Measurements from ENCODE around the gene TEX19. TPM values are rescaled to one million over a fixed set of nuclear protein-coding genes. Genes with fewer than 3 reads are reported as not detected.

Gene TEX19
- total RNA-seq, 3 donors from 2014 or later (not counting 1 experiment from before 2014, with no cell fraction given), result not detected

DNA sequence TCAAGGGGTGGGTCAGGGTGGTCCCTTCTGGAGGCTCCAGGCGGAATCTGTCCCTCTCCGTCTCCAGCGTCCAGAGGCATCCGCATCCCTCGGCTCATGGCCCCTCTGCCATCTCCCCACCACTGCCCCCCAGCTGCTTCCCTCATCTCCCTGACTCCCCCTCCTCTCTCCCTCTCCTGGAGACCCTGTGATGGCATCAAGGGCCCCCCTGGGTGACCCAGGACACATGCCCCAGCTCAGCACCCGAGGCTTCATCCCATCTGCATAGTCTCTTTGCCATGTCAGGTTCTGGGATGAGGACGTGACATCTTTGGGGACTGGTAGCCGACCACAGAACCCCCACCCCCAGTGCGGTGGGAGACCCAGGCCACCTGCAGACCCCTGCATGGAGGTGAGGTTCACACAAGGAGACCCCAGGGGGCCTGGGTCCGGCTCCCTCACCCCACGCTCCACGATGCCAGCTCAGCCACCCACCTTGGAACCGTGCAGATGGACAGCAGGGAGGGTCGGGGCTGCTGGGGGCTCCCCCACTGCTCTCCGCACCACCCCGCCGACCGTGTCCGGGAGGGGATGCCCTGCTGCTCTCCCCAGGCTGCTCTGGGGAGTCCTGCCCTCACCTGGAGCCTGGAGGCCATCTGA, 29.2 kb upstream of the TEX19 start:
- intact Hi-C loops (cut with micrococcal nuclease), result no loop called here
- H3K4me1 Mint-ChIP-seq, result peaks cover 11 to 17% of the 10 kb centered on the region in 2 donors
- ATAC-seq (no peak), DNase-seq (no peak)
- H3K9me3 Mint-ChIP-seq, result no peaks in the 10 kb centered on the region
- Histone ChIP-seq H3K9me3 (ENCODE audit: control insufficient read depth, insufficient read depth, low read length) (no peaks in the 10 kb centered on the region), H3K36me3 (ENCODE audit: control insufficient read depth, insufficient read depth, low read length) (no peaks in the 10 kb centered on the region), H3K4me3 (ENCODE audit: low read length) (no peak overlapping the region), H3K4me1 (ENCODE audit: control insufficient read depth, insufficient read depth, low read length) (peaks cover 28% of the 10 kb centered on the region), H3K27ac (ENCODE audit: low read length) (no peak overlapping the region), H3K27me3 (ENCODE audit: control insufficient read depth, insufficient read depth, low read length) (peaks cover 3% of the 10 kb centered on the region)
- no peak overlapping the region for H3K4me3 Mint-ChIP-seq
- H3K36me3 Mint-ChIP-seq, result no peaks in the 10 kb centered on the region
- H3K27me3 Mint-ChIP-seq (ENCODE audit: low read depth in 2 of 2), result peaks cover 0 to 4% of the 10 kb centered on the region in 2 donors
- 89% methylated on average over 19 of the region's 19 CpGs for WGBS (ENCODE audit: insufficient coverage)
- H3K27ac Mint-ChIP-seq, result no peak overlapping the region
- TF ChIP-seq CTCF (IDR thresholded peaks at IDR 0.05), result no peak

GRCh38 chr17:82330322-82331239, 28.5 kb upstream of the TEX19 start:
- Histone ChIP-seq H3K27me3 (ENCODE audit: control insufficient read depth, insufficient read depth, low read length) (peaks cover 3% of the 10 kb centered on the region), H3K4me3 (ENCODE audit: low read length) (no peak overlapping the region), H3K9me3 (ENCODE audit: control insufficient read depth, insufficient read depth, low read length) (no peaks in the 10 kb centered on the region), H3K36me3 (ENCODE audit: control insufficient read depth, insufficient read depth, low read length) (no peaks in the 10 kb centered on the region), H3K4me1 (ENCODE audit: control insufficient read depth, insufficient read depth, low read length) (peaks cover 36% of the 10 kb centered on the region), H3K27ac (ENCODE audit: low read length) (no peak overlapping the region)
- intact Hi-C loops (cut with micrococcal nuclease), result no loop called here
- TF ChIP-seq CTCF (IDR thresholded peaks at IDR 0.05), result no peak
- no peak overlapping the region for H3K4me3 Mint-ChIP-seq
- peaks cover 18 to 24% of the 10 kb centered on the region in 2 donors for H3K4me1 Mint-ChIP-seq
- DNase-seq (no peak), ATAC-seq (no peak)
- H3K27ac Mint-ChIP-seq, result no peak overlapping the region
- peaks cover 0 to 4% of the 10 kb centered on the region in 2 donors for H3K27me3 Mint-ChIP-seq (ENCODE audit: low read depth in 2 of 2)
- WGBS (ENCODE audit: insufficient coverage), result 65% methylated on average over 28 of the region's 28 CpGs
- no peaks in the 10 kb centered on the region for H3K9me3 Mint-ChIP-seq
- H3K36me3 Mint-ChIP-seq, result no peaks in the 10 kb centered on the region

- no peak for TF ChIP-seq CTCF (IDR thresholded peaks at IDR 0.05)
- no peaks in the 10 kb centered on the region for H3K36me3 ChIP-seq (ENCODE audit: control insufficient read depth, insufficient read depth, low read length)
- Mint-ChIP-seq H3K27me3 (ENCODE audit: low read depth in 2 of 2) (peaks cover 0 to 4% of the 10 kb centered on the region in 2 donors), H3K36me3 (no peaks in the 10 kb centered on the region), H3K9me3 (no peaks in the 10 kb centered on the region), H3K4me1 (peaks cover 18 to 28% of the 10 kb centered on the region in 2 donors), H3K27ac (no peak overlapping the region), H3K4me3 (no peak overlapping the region)
- WGBS (ENCODE audit: insufficient coverage), result 94% methylated on average over 25 of the region's 25 CpGs
- H3K4me3 ChIP-seq (ENCODE audit: low read length), result no peak overlapping the region
- peaks cover 3% of the 10 kb centered on the region for H3K27me3 ChIP-seq (ENCODE audit: control insufficient read depth, insufficient read depth, low read length)
- H3K4me1 ChIP-seq (ENCODE audit: control insufficient read depth, insufficient read depth, low read length), result peaks cover 36% of the 10 kb centered on the region
- H3K27ac ChIP-seq (ENCODE audit: low read length), result no peak overlapping the region
- DNase-seq (no peak), ATAC-seq (no peak)
- intact Hi-C loops (cut with micrococcal nuclease), result no loop called here
- no peaks in the 10 kb centered on the region for H3K9me3 ChIP-seq (ENCODE audit: control insufficient read depth, insufficient read depth, low read length)
These were observed 27.6 kb upstream of the TEX19 start for GRCh38 chr17:82331345-82331939.

All from natural killer cell (primary cell).